ENCODE measurements around the gene FCER1A.
"Not testable (repeated sequence)": the region's sequence is repeated elsewhere in the genome, so short reads cannot be mapped to it uniquely, and the experiment has no call there.

FCER1A gene

DNA sequence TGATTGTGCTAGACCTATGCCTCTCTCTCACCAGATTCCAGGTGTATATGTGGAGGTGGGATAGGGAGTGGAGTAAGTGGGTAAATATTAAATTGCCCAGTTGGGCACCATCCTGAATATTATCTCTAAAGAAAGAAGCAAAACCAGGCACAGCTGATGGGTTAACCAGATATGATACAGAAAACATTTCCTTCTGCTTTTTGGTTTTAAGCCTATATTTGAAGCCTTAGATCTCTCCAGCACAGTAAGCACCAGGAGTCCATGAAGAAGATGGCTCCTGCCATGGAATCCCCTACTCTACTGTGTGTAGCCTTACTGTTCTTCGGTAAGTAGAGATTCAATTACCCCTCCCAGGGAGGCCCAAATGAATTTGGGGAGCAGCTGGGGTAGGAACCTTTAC lies at the start of gene FCER1A:
Gene FCER1A (plus strand): TSS at position 242 of the 400 bp plus-strand sequence. CDS start 29 bp downstream, at position 271.
- DNase-seq, result no peak

GRCh38 chr1:159261311-159261710 lies 40.8 kb upstream of the FCER1A start:
- no peak for DNase-seq

DNA sequence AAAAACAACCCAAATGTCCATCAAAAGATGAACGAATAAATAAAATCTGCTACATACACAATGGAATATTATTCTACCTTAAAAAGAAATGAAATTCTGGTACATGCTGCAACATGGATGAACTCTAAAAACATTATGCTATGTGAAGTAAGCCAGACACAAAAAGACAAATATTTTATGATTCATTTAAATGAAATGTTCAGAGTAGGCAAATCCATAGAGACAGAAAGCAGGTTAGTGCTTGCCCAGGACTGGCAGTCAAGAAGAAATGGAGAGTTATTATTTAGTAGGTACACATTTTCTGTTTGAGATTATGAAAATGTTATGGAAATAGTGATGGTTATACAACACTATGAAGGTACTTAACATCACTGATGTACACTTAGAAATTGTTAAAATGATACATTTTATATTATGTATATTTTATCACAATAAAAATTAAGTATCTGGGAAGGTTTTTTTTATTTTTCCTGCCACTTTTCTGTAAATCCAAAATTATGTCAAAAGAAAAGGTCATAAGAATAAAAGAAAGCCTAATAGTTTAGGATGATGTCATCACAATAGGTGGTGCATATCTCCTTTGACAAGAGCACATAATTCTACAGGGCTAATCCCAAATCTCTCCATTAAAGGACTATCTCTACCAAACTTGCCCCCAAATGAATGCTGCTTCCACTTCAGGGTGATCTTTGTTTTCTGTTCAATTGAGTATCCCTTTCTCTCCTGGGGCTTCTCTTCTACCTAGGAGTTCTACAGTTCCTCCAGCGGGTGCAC lies 40.2 kb upstream of the FCER1A start:
- DNase-seq, result no peak

DNA sequence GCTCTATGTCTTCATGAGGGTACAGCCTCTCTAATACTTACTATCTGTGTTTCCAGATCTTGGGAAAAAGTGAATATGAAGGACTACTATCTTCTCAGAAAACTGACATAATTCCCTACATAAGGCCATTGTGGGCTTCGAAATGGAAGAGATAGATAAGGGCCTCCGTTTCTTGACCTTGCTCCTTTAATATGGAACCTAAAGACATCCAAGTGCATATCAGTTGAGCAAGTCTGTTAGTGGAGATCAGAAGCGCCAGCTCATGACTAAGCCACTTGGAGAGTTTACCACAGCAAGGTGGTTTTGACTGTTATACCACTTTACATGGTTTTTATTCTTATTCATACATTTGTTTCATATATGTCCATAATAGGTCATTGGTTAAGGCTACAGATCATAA lies 35.3 kb upstream of the FCER1A start:
- DNase-seq, result no peak

- no peak for DNase-seq
These were observed 27.5 kb upstream of the FCER1A start for GRCh38 chr1:159274631-159275030.

DNA sequence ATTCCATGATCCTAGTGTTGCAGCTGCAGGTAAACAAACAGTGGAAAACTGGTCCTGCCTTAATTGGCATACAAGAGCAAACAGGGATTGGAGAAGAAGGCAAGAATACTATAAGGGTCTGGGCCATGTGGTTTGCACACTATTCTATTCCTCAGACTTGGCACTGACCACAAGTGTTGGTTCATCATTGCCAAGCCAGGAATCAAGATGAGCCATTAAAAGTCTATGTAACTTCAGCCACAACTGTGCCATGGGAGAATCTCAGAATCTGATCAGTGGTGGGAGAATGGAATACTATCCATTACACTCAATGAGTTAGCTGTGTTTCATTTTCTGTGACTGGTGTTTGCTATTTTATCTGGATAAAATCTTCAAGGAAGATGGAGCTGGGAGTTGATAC lies 26.2 kb upstream of the FCER1A start:
- DNase-seq, result no peak

DNA sequence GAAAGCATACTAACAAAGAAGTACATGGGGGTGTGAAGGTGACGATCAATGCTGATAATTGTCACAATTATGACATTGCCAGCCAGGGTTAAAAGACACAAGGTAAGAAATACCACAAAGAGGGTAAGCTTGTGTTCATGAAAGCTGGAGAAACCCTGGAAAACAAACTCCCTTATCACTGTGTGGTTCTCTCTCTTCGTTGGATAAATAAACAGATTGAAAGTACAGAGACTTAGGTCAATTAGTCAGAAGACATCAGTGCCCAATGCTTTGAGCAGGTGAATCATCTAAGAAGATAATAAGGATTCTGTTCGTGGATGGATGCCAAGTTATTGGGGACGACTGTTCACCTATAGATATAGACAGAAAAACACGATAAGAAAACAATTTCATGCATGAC lies 22.4 kb upstream of the FCER1A start:
- DNase-seq, result no peak

DNA sequence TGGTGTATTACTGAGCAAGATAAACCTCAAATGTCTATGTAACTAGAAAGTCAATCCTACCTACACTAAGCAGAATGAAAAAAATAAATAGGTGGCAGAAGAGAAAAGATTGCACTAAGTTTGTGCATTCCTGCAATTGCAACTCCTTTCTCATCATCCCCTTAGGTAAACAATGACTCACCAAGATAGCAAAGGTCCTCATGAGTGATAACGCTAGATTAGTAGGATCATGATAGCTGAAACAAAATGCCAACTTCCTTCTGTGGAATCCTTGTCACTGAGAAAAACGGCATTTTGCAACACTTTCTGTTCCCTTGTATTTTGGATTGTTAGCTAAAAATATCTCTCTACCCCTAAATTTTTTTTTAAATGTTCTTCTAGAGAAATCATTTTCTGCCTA lies 20.0 kb upstream of the FCER1A start:
- DNase-seq, result no peak

GRCh38 chr1:159289060-159289459 lies 13.1 kb upstream of the FCER1A start:
- DNase-seq, result no peak

- DNase-seq, result no peak
These were observed 10.7 kb upstream of the FCER1A start for GRCh38 chr1:159291424-159291823.

- DNase-seq, result no peak
These were observed 5.3 kb upstream of the FCER1A start for GRCh38 chr1:159296706-159297375.

- no peak for DNase-seq
These were observed 2.0 kb upstream of the FCER1A start for GRCh38 chr1:159300146-159300545.

GRCh38 chr1:159307346-159308020 lies 5.3 kb downstream of the FCER1A start:
- DNase-seq, result no peak

DNA sequence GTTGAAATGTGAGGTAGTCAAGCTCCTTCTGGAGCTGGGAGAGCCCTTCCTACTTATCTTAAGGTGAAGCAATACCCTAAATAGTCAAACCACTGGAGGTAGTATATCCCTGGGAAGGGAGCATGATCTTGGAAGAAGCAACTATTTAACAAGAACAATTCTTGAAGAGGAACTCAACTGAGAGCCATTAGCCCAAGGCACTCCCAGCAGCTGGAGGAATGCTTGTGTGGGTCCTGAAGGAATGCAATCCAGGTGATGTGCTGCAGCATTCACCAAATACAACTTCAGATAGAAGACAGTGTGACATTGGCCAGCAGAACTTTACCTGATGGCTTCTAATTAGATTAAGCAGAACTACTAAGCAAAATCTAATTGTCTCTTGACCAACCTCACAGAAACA lies 9.5 kb downstream of the FCER1A start:
- DNase-seq, result no peak

DNA sequence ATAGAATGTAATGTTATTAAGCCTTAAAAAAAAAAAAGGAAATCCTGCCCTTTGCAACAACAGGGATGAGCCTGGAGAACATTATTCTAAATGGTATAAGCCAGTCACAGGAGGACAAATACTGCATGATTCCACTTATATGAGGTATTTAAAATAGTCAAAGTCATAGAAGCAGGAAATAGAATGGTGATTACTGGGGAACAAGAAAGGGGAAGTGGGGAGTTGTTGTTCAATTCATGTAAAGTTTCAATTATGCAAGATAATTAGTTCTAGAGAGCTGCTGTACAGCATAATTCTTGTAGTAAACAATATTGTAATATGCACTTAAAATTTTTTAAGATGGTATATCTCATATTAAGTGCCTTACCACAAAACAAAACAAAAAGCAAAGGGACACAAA lies 13.2 kb downstream of the FCER1A start:
- DNase-seq, result no peak

GRCh38 chr1:159318784-159319551 lies 16.8 kb downstream of the FCER1A start:
- no peak for DNase-seq

DNA sequence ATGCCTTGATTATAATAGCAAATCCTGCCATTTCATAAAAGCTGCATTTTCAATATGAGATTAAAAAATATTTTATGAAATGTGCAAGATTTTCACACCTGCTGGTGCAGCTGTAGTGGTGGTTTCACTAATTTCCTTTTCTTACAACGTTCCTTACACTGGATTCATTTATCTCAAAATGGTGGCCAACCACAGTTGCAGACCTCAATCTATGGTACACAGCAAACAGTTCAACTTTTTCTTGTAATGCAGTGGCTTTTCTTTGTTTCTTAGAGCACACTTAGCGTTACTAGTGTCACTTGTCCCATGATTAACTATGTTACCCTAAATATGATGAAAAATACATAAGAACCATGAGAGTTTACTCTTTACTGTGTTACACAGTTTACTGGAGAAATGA lies 32.7 kb downstream of the FCER1A start:
- no peak for DNase-seq

GRCh38 chr1:159338018-159338417 lies 35.9 kb downstream of the FCER1A start:
- DNase-seq, result no peak

GRCh38 chr1:159339536-159339935 lies 37.4 kb downstream of the FCER1A start:
- DNase-seq, result no peak

- no peak for DNase-seq
These were observed 39.6 kb downstream of the FCER1A start for GRCh38 chr1:159341736-159342135.

- no peak for DNase-seq
These were observed 40.8 kb downstream of the FCER1A start for GRCh38 chr1:159342761-159343425.

- not testable (repeated sequence) for DNase-seq
These were observed 47.2 kb downstream of the FCER1A start for GRCh38 chr1:159349374-159349773.

DNA sequence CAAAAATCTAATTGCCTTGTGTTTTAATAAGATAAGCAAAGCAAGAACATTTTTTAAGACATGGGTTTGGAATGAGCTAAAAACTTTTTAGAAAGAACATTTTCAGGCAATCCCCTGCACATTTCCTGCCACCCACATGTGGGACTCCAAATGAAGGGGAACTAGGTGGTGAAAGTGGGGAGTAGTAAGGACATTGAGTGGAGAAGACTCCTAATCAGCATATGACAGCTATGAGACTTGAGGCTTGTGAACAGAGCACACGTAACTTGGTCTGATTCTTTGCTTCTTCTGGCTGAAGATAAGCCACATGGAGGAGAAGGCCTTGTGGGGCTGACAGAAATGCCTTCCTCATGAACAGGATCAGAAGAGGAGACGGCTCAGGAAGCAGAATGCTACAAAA lies 50.3 kb downstream of the FCER1A start:
- DNase-seq, result no peak

Data from activated T-cell treated with anti-CD3 and anti-CD28 coated beads, Interleukin-2, amount 50 U/mL, for 48 hours (primary cell).